Adrenal gland (tissue), 5 donors: ENCODE results near the gene PDLIM7.

ENCODE experiments used
- CTCF ChIP-seq, 6 experiments: fragments of 450-650 bp in 4 of 6; fragments of 200-600 bp in 2 of 6; sonication (generic) in 1 of 6; IDR thresholded peaks; 1 replicate in 5 of 6; 2 replicates in 1 of 6; pipeline versions ENCODE4 v1.5.1 to v1.8.0; 2016 to 2021; ENCODE audit warnings: antibody characterized with exemption in 6 of 6, mild to moderate bottlenecking in 2 of 6, moderate library complexity in 1 of 6
- POLR2A ChIP-seq, 2 donors: fragments of 450-650 bp; IDR thresholded peaks; one replicate each; pipeline ENCODE4 v1.6.1; 2017; ENCODE audit warnings: antibody characterized with exemption in 2 of 2, mild to moderate bottlenecking in 2 of 2, moderate library complexity in 1 of 2
- donor health status: DM: no; HTN: no; CAD: no.

GRCh38 chr5:177443144-177443983 lies 54.0 kb downstream of the PDLIM7 start:
- TF ChIP-seq POLR2A (IDR thresholded peaks at IDR 0.05) (no peak), CTCF (IDR thresholded peaks at IDR 0.05) (no peak)
